GM18520 (cell line): ENCODE results near the gene MS4A15.
"Not testable (repeated sequence)": the region's sequence is repeated elsewhere in the genome, so short reads cannot be mapped to it uniquely, and the experiment has no call there.

Experiments
- ATAC-seq: cut with Tn5 transposase; IDR thresholded peaks from one replicate; pipeline ENCODE4 v1.9.1; 2021; ENCODE audit not compliant: unreplicated experiment

MS4A15 gene

GRCh38 chr11:60753309-60753708, 3.4 kb upstream of the MS4A15 start:
- ATAC-seq, result no peak

GRCh38 chr11:60754887-60755286, 1.8 kb upstream of the MS4A15 start:
- no peak for ATAC-seq

GRCh38 chr11:60757231-60757800, 649 bp downstream of the MS4A15 start:
- no peak for ATAC-seq

- not testable (repeated sequence) for ATAC-seq
Observed at GRCh38 chr11:60758671-60759070, 2.0 kb downstream of the MS4A15 start.

GRCh38 chr11:60759438-60760225, 3.0 kb downstream of the MS4A15 start:
- not testable (repeated sequence) for ATAC-seq

- no peak for ATAC-seq
Observed at GRCh38 chr11:60761436-60762190, 4.9 kb downstream of the MS4A15 start.

GRCh38 chr11:60762851-60763691, 6.4 kb downstream of the MS4A15 start:
- ATAC-seq, result peak; percentile 48

- ATAC-seq, result peak; percentile 30
Observed at GRCh38 chr11:60763692-60764369, 7.2 kb downstream of the MS4A15 start.

- ATAC-seq, result peak; percentile 40
Observed at GRCh38 chr11:60764879-60765278, 8.2 kb downstream of the MS4A15 start.

GRCh38 chr11:60765355-60765754, 8.7 kb downstream of the MS4A15 start:
- ATAC-seq, result peak; percentile 5

GRCh38 chr11:60766547-60766946, 9.9 kb downstream of the MS4A15 start:
- no peak for ATAC-seq

- ATAC-seq, result no peak
Observed at GRCh38 chr11:60767388-60767811, 10.7 kb downstream of the MS4A15 start.

GRCh38 chr11:60768202-60768601, 11.5 kb downstream of the MS4A15 start:
- no peak for ATAC-seq

- ATAC-seq, result no peak
Observed at GRCh38 chr11:60769273-60769672, 12.6 kb downstream of the MS4A15 start.

- ATAC-seq, result no peak
Observed at GRCh38 chr11:60769811-60770210, 13.1 kb downstream of the MS4A15 start.

- no peak for ATAC-seq
Observed at GRCh38 chr11:60771146-60771545, 14.5 kb downstream of the MS4A15 start.

- no peak for ATAC-seq
Observed at GRCh38 chr11:60771879-60772525, 15.3 kb downstream of the MS4A15 start.

- no peak for ATAC-seq
Observed at GRCh38 chr11:60772666-60773065, 16.0 kb downstream of the MS4A15 start.

- no peak for ATAC-seq
Observed at GRCh38 chr11:60774726-60775125, 18.1 kb downstream of the MS4A15 start.

GRCh38 chr11:60775420-60775961, 18.8 kb downstream of the MS4A15 start:
- ATAC-seq, result peak; percentile 57
